ENCODE measurements around the gene SMTNL1.
A peak's percentile ranks its signal among the peaks of the same experiment; 100 is the strongest.

GRCh38 chr11:57588046-57588710 lies 50.8 kb downstream of the SMTNL1 start:
- TF ChIP-seq FOXA1 (IDR thresholded peaks at IDR 0.05) (no peak), CTCF (IDR thresholded peaks at IDR 0.05; ENCODE audit: low read depth, low read length, missing input control) (no peak), MAX (IDR thresholded peaks at IDR 0.05) (peak; percentile 86), JUND (IDR thresholded peaks at IDR 0.05) (peak in 1 of 2 donors; percentile 71)
